HG03103 (cell line): Measurements from ENCODE around the gene FBXO10.

Experiments used
- ATAC-seq: cut with Tn5 transposase; IDR thresholded peaks from one replicate; pipeline ENCODE4 v1.9.1; 2021; ENCODE audit warnings: low read depth; ENCODE audit not compliant: unreplicated experiment

The FBXO10 gene

GRCh38 chr9:37593883-37594448 is 17.8 kb upstream of the FBXO10 start:
- ATAC-seq = no peak

GRCh38 chr9:37592108-37592951 is 16.1 kb upstream of the FBXO10 start, which contains the start of gene TOMM5:
TSS of gene TOMM5 (minus strand) at chr9:37592597. CDS start at chr9:37592532, 65 bp downstream.
- peak; percentile 85 for ATAC-seq

- no peak for ATAC-seq
These were observed 11.3 kb upstream of the FBXO10 start for GRCh38 chr9:37587521-37587920.

GRCh38 chr9:37583522-37584121 is 7.4 kb upstream of the FBXO10 start:
- ATAC-seq = no peak

GRCh38 chr9:37582548-37583157 is 6.5 kb upstream of the FBXO10 start:
- ATAC-seq = no peak

- ATAC-seq = peak; percentile 30
These were observed 667 bp downstream of the FBXO10 start for GRCh38 chr9:37575511-37575914.

GRCh38 chr9:37575001-37575400 is 1.2 kb downstream of the FBXO10 start:
- ATAC-seq = no peak

- no peak for ATAC-seq
These were observed 1.9 kb downstream of the FBXO10 start for GRCh38 chr9:37574241-37574721.

- no peak for ATAC-seq
These were observed 4.9 kb downstream of the FBXO10 start for GRCh38 chr9:37571282-37571681.

- ATAC-seq = no peak
These were observed 9.5 kb downstream of the FBXO10 start for GRCh38 chr9:37566716-37567115.

- ATAC-seq = peak; percentile 76
These were observed 10.2 kb downstream of the FBXO10 start for GRCh38 chr9:37565661-37566618.

- no peak for ATAC-seq
These were observed 11.3 kb downstream of the FBXO10 start for GRCh38 chr9:37564916-37565315.

GRCh38 chr9:37563806-37564513 is 12.2 kb downstream of the FBXO10 start:
- ATAC-seq = no peak

- no peak for ATAC-seq
These were observed 13.4 kb downstream of the FBXO10 start for GRCh38 chr9:37562826-37563225.

- ATAC-seq = no peak
These were observed 14.5 kb downstream of the FBXO10 start for GRCh38 chr9:37561682-37562081.

GRCh38 chr9:37559855-37560592 is 16.2 kb downstream of the FBXO10 start:
- no peak for ATAC-seq

GRCh38 chr9:37559125-37559524 is 17.1 kb downstream of the FBXO10 start:
- no peak for ATAC-seq

- no peak for ATAC-seq
These were observed 20.4 kb downstream of the FBXO10 start for GRCh38 chr9:37555786-37556185.

- no peak for ATAC-seq
These were observed 21.9 kb downstream of the FBXO10 start for GRCh38 chr9:37554318-37554717.
